GM12878 (cell line): ENCODE data around the gene HACE1.

Experiments used
- CBFB ChIP-seq: IDR thresholded peaks from 2 replicates; pipeline ENCODE4 v1.6.1; 2016; ENCODE audit warnings: antibody characterized with exemption, low read depth
- TCF12 ChIP-seq: IDR thresholded peaks from 2 replicates; pipeline ENCODE4 v1.6.1; 2011; ENCODE audit warnings: low read depth, mild to moderate bottlenecking, low read length
- ZBED1 ChIP-seq: IDR thresholded peaks from 2 replicates; pipeline ENCODE4 v1.6.1; 2016; ENCODE audit warnings: borderline replicate concordance

GRCh38 chr6:104680539-104680938, 179.2 kb downstream of the HACE1 start:
- no peak for TF ChIP-seq CBFB
- no peak for TF ChIP-seq ZBED1
- no peak for TF ChIP-seq TCF12
